Measurements from ENCODE around the gene TPRN.

DNA sequence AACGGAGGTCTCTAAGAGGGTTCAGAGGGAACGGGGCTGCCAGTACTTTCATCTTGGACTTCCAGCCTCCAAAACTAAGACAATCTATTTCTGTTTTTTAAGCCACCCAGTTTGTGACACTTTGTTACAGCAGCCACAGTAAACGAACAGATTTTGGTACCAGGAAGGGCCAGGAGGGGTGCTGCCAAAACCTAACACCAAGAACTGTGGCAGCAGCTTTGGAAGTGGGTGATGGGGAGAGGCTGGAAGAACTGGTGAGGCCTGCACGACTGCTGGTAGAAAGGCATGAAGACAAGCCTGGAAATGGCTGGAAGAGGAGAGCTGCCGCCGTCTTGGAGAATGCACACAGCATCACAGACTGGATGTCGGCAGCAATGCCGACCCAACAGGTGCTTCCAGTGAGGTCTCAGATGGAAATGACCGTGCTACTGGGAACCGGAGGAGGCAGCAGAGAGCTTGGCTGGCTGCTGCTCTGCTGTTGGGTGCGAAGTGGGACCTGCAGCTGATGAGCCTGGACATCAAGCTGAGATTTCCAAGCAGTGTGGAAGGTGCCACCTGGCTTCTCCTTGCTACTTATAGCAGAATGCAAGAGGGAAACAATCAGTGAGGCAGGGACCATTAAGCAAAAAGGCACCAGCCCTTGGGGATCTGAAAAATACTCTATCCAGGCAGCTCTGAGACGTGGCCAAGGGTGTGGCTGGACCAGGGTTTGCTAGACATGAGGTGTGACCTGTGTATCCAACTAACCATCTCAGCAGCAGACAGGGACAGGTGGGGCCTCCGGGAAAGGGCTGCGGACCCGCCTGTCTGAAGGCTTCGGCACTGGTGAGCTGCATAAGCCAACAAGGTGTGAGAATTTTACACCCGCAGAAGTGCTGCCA, 24.0 kb downstream of the TPRN start:
- TF ChIP-seq CTCF (IDR thresholded peaks at IDR 0.05) (peak; percentile 43), EZH2 (IDR thresholded peaks at IDR 0.05) (no peak)

Data from neural progenitor cell (in vitro differentiated cells).